Endodermal cell (in vitro differentiated cells): ENCODE data around the gene CCDC15. TPM values are rescaled to one million over a fixed set of nuclear protein-coding genes. Genes with fewer than 3 reads are reported as not detected.

Experiments used
- DNase-seq: peaks from one replicate; pipeline ENCODE4 v3.0.0-alpha.2; 2017
- H3K27ac ChIP-seq: 2 replicates; pipeline ENCODE4 v1.5.1; 2013; ENCODE audit warnings: mild to moderate bottlenecking, low read depth, low read length, moderate library complexity
- H3K27me3 ChIP-seq: 2 replicates; pipeline ENCODE4 v1.6.1; 2013; ENCODE audit warnings: mild to moderate bottlenecking, low read length, moderate library complexity; ENCODE audit not compliant: insufficient read depth, control insufficient read depth, poor library complexity, severe bottlenecking
- H3K36me3 ChIP-seq: 2 replicates; pipeline ENCODE4 v1.7.0; 2013; ENCODE audit warnings: mild to moderate bottlenecking, low read length, moderate library complexity; ENCODE audit not compliant: control insufficient read depth, insufficient read depth
- H3K4me1 ChIP-seq: one replicate; pipeline ENCODE4 v1.7.0; 2013; ENCODE audit warnings: low read length; ENCODE audit not compliant: control insufficient read depth, insufficient read depth
- H3K4me3 ChIP-seq: 2 replicates; pipeline ENCODE4 v1.5.1; 2013; ENCODE audit warnings: mild to moderate bottlenecking, low read length, moderate library complexity
- H3K9ac ChIP-seq: 2 replicates; pipeline ENCODE4 v1.6.1; 2013; ENCODE audit warnings: mild to moderate bottlenecking, low read length, moderate library complexity; ENCODE audit not compliant: poor library complexity, severe bottlenecking; ENCODE audit errors: extremely low read depth
- H3K9me3 ChIP-seq: 2 replicates; pipeline ENCODE4 v1.6.1; 2013; ENCODE audit warnings: mild to moderate bottlenecking, low read length, moderate library complexity; ENCODE audit not compliant: control insufficient read depth
- H3K27ac Mint-ChIP-seq: 2 replicates; pipeline ENCODE4 v1.8.0; 2020; ENCODE audit warnings: mixed read lengths
- H3K27me3 Mint-ChIP-seq: 2 replicates; pipeline ENCODE4 v1.8.0; 2021; ENCODE audit warnings: mild to moderate bottlenecking, mixed read lengths; ENCODE audit not compliant: insufficient read depth
- H3K36me3 Mint-ChIP-seq: 2 replicates; pipeline ENCODE4 v1.8.0; 2020; ENCODE audit warnings: low read depth, mixed read lengths
- H3K4me1 Mint-ChIP-seq: 2 replicates; pipeline ENCODE4 v1.8.0; 2020; ENCODE audit warnings: mixed read lengths
- H3K4me3 Mint-ChIP-seq: 2 replicates; pipeline ENCODE4 v1.8.0; 2020; ENCODE audit warnings: mild to moderate bottlenecking, moderate library complexity, mixed read lengths
- H3K9me3 Mint-ChIP-seq: 2 replicates; pipeline ENCODE4 v1.8.0; 2020; ENCODE audit warnings: mild to moderate bottlenecking, mixed read lengths
- CTCF ChIP-seq: fragments of 200-600 bp; sonication (generic); conservative IDR thresholded peaks from 2 replicates; pipeline ENCODE4 v1.5.0; 2021; ENCODE audit warnings: antibody characterized with exemption, mild to moderate bottlenecking
- WGBS, 2 experiments: methylation state at CpG; one replicate each; pipeline versions ENCODE4 v1.1.5 to v1.1.7; 2013; ENCODE audit warnings: missing lambda C conversion rate in 2 of 2, mixed read lengths in 1 of 2; ENCODE audit not compliant: insufficient coverage in 1 of 2, insufficient read length in 1 of 2; 5-methylcytosine and 5-hydroxymethylcytosine counted together
- total RNA-seq, 2 donors: library from RNA; stranded (reverse); fragmentation: NEBNext Ultra II Directional in 1 of 2; extraction: Animal tissue kit (Norgen Biotek cat#: 25700) in 1 of 2; gene quantifications; 2 replicates in 1 of 2; 3 replicates in 1 of 2; pipeline ENCODE4 v1.2.1, GENCODE V29; 2021

The CCDC15 gene
- total RNA-seq, 2 donors from 2014 or later: 3.3 TPM

- DNase-seq: no peak
- Histone ChIP-seq H3K4me1 (no peaks in the 10 kb centered on the region), H3K27ac (no peak overlapping the region), H3K36me3 (no peaks in the 10 kb centered on the region), H3K4me3 (no peak overlapping the region), H3K27me3 (peaks cover 27% of the 10 kb centered on the region), H3K9me3 (no peaks in the 10 kb centered on the region), H3K9ac (no peak overlapping the region)
- no peaks in the 10 kb centered on the region for H3K9me3 Mint-ChIP-seq
- H3K27me3 Mint-ChIP-seq: peaks cover 29% of the 10 kb centered on the region
- H3K36me3 Mint-ChIP-seq: no peaks in the 10 kb centered on the region
- no peaks in the 10 kb centered on the region for H3K4me1 Mint-ChIP-seq
- 79 to 86% methylated on average over 2 to 3 of the region's 4 CpGs for WGBS, 2 experiments
- H3K4me3 Mint-ChIP-seq: no peak overlapping the region
- H3K27ac Mint-ChIP-seq: no peak overlapping the region
- peak; percentile 41 for TF ChIP-seq CTCF
Observed at GRCh38 chr11:124934862-124935547, 19.0 kb upstream of the CCDC15 start.

GRCh38 chr11:124935548-124936514, 18.2 kb upstream of the CCDC15 start, which contains the start of gene HEPACAM:
Gene HEPACAM, minus strand, starts transcription at chr11:124936047. Its CDS starts 41 bp downstream, at chr11:124936006.
- Mint-ChIP-seq H3K4me1 (no peaks in the 10 kb centered on the region), H3K27me3 (peaks cover 30% of the 10 kb centered on the region), H3K36me3 (no peaks in the 10 kb centered on the region), H3K9me3 (no peaks in the 10 kb centered on the region), H3K4me3 (no peak within 1 kb of the TSS), H3K27ac (no peak within 1 kb of the TSS)
- no peak for DNase-seq
- H3K9me3 ChIP-seq: no peaks in the 10 kb centered on the region
- no peaks in the 10 kb centered on the region for H3K4me1 ChIP-seq
- no peak within 1 kb of the TSS for H3K27ac ChIP-seq
- no peak within 1 kb of the TSS for H3K4me3 ChIP-seq
- no peak within 1 kb of the TSS for H3K9ac ChIP-seq
- peaks cover 32% of the 10 kb centered on the region for H3K27me3 ChIP-seq
- H3K36me3 ChIP-seq: no peaks in the 10 kb centered on the region
- TF ChIP-seq CTCF: peak; percentile 9
- WGBS, 2 experiments: 89 to 92% methylated on average over 13 to 18 of the region's 18 CpGs

- no peaks in the 10 kb centered on the region for H3K36me3 ChIP-seq
- no peak overlapping the region for H3K27ac Mint-ChIP-seq
- H3K4me1 Mint-ChIP-seq: no peaks in the 10 kb centered on the region
- 84% methylated on average over 3 of the region's 3 CpGs; no CpG with 5 or more reads in 1 of the 2 experiments for WGBS, 2 experiments
- H3K27me3 ChIP-seq: peaks cover 32% of the 10 kb centered on the region
- no peak overlapping the region for H3K9ac ChIP-seq
- H3K4me3 ChIP-seq: no peak overlapping the region
- H3K4me1 ChIP-seq: no peaks in the 10 kb centered on the region
- no peaks in the 10 kb centered on the region for H3K9me3 ChIP-seq
- DNase-seq: no peak
- peaks cover 37% of the 10 kb centered on the region for H3K27me3 Mint-ChIP-seq
- TF ChIP-seq CTCF: no peak
- no peaks in the 10 kb centered on the region for H3K9me3 Mint-ChIP-seq
- H3K4me3 Mint-ChIP-seq: no peak overlapping the region
- no peak overlapping the region for H3K27ac ChIP-seq
- H3K36me3 Mint-ChIP-seq: no peaks in the 10 kb centered on the region
Observed at GRCh38 chr11:124937336-124937935, 16.6 kb upstream of the CCDC15 start.
